ENCODE results near the gene POTEC. TPM values are rescaled to one million over a fixed set of nuclear protein-coding genes. Genes with fewer than 3 reads are reported as not detected.
"Not testable (repeated sequence)": the region's sequence is repeated elsewhere in the genome, so short reads cannot be mapped to it uniquely, and the experiment has no call there.

POTEC gene
- polyA plus RNA-seq, 1 donor (not counting 4 experiments of a cell fraction or from before 2014, with no cell fraction given): not detected

GRCh38 chr18:14473250-14474006 is 70.0 kb downstream of the POTEC start:
- H3K9ac ChIP-seq (ENCODE audit: control insufficient read depth, extremely low read depth, insufficient read depth, low read length); H2AFZ ChIP-seq (ENCODE audit: control insufficient read depth, low read length); H3K9me3 ChIP-seq (ENCODE audit: control insufficient read depth, low read depth, low read length); H3K4me2 ChIP-seq (ENCODE audit: control insufficient read depth, extremely low read depth, insufficient read depth, low read depth, low read length); H3K27ac ChIP-seq (ENCODE audit: control insufficient read depth, insufficient read depth, low read length); FAIRE-seq; H3K4me1 ChIP-seq (ENCODE audit: control insufficient read depth, extremely low read depth, insufficient read depth, low read length); dilution Hi-C loops (cut with MboI; ENCODE audit: extremely low pct_ligation_motif_present, low sequenced_read_pairs); H3K79me2 ChIP-seq (ENCODE audit: control insufficient read depth, insufficient read depth, low read length); H3K27me3 ChIP-seq (ENCODE audit: control insufficient read depth, extremely low read depth, insufficient read depth, low read length); H3K9me1 ChIP-seq (ENCODE audit: control insufficient read depth, extremely low read depth, insufficient read depth, low read length); DNase-seq (ENCODE audit: low read depth, low spot score); H3K36me3 ChIP-seq (ENCODE audit: control insufficient read depth in 2 of 2, extremely low read depth in 1 of 2, insufficient read depth in 2 of 2, low read length in 2 of 2); H4K20me1 ChIP-seq (ENCODE audit: control insufficient read depth, extremely low read depth, insufficient read depth, low read length); H3K4me3 ChIP-seq (ENCODE audit: control insufficient read depth in 2 of 3, extremely low read depth in 1 of 3, insufficient read depth in 2 of 3, low read depth in 1 of 3, low read length in 3 of 3): not testable (repeated sequence)

GRCh38 chr18:14471286-14471685 is 72.1 kb downstream of the POTEC start:
- H2AFZ ChIP-seq (ENCODE audit: control insufficient read depth, low read length); H3K27ac ChIP-seq (ENCODE audit: control insufficient read depth, insufficient read depth, low read length); H3K79me2 ChIP-seq (ENCODE audit: control insufficient read depth, insufficient read depth, low read length); H3K4me1 ChIP-seq (ENCODE audit: control insufficient read depth, extremely low read depth, insufficient read depth, low read length); H3K36me3 ChIP-seq (ENCODE audit: control insufficient read depth in 2 of 2, extremely low read depth in 1 of 2, insufficient read depth in 2 of 2, low read length in 2 of 2); H4K20me1 ChIP-seq (ENCODE audit: control insufficient read depth, extremely low read depth, insufficient read depth, low read length); H3K9ac ChIP-seq (ENCODE audit: control insufficient read depth, extremely low read depth, insufficient read depth, low read length); H3K4me2 ChIP-seq (ENCODE audit: control insufficient read depth, extremely low read depth, insufficient read depth, low read depth, low read length); DNase-seq (ENCODE audit: low read depth, low spot score); dilution Hi-C loops (cut with MboI; ENCODE audit: extremely low pct_ligation_motif_present, low sequenced_read_pairs); H3K9me3 ChIP-seq (ENCODE audit: control insufficient read depth, low read depth, low read length); H3K27me3 ChIP-seq (ENCODE audit: control insufficient read depth, extremely low read depth, insufficient read depth, low read length); H3K4me3 ChIP-seq (ENCODE audit: control insufficient read depth in 2 of 3, extremely low read depth in 1 of 3, insufficient read depth in 2 of 3, low read depth in 1 of 3, low read length in 3 of 3); H3K9me1 ChIP-seq (ENCODE audit: control insufficient read depth, extremely low read depth, insufficient read depth, low read length); FAIRE-seq: not testable (repeated sequence)

- H3K36me3 ChIP-seq (ENCODE audit: control insufficient read depth in 2 of 2, extremely low read depth in 1 of 2, insufficient read depth in 2 of 2, low read length in 2 of 2); H3K27me3 ChIP-seq (ENCODE audit: control insufficient read depth, extremely low read depth, insufficient read depth, low read length); H3K9me1 ChIP-seq (ENCODE audit: control insufficient read depth, extremely low read depth, insufficient read depth, low read length); DNase-seq (ENCODE audit: low read depth, low spot score); H3K4me2 ChIP-seq (ENCODE audit: control insufficient read depth, extremely low read depth, insufficient read depth, low read depth, low read length); H3K79me2 ChIP-seq (ENCODE audit: control insufficient read depth, insufficient read depth, low read length); H2AFZ ChIP-seq (ENCODE audit: control insufficient read depth, low read length); H3K9me3 ChIP-seq (ENCODE audit: control insufficient read depth, low read depth, low read length); H3K9ac ChIP-seq (ENCODE audit: control insufficient read depth, extremely low read depth, insufficient read depth, low read length); H3K27ac ChIP-seq (ENCODE audit: control insufficient read depth, insufficient read depth, low read length); H3K4me1 ChIP-seq (ENCODE audit: control insufficient read depth, extremely low read depth, insufficient read depth, low read length); H4K20me1 ChIP-seq (ENCODE audit: control insufficient read depth, extremely low read depth, insufficient read depth, low read length); FAIRE-seq; H3K4me3 ChIP-seq (ENCODE audit: control insufficient read depth in 2 of 3, extremely low read depth in 1 of 3, insufficient read depth in 2 of 3, low read depth in 1 of 3, low read length in 3 of 3); dilution Hi-C loops (cut with MboI; ENCODE audit: extremely low pct_ligation_motif_present, low sequenced_read_pairs): not testable (repeated sequence)
Observed at GRCh38 chr18:14470446-14470845, 73.0 kb downstream of the POTEC start.

GRCh38 chr18:14470046-14470445 is 73.4 kb downstream of the POTEC start:
- FAIRE-seq; H3K79me2 ChIP-seq (ENCODE audit: control insufficient read depth, insufficient read depth, low read length); H2AFZ ChIP-seq (ENCODE audit: control insufficient read depth, low read length); DNase-seq (ENCODE audit: low read depth, low spot score); H3K4me3 ChIP-seq (ENCODE audit: control insufficient read depth in 2 of 3, extremely low read depth in 1 of 3, insufficient read depth in 2 of 3, low read depth in 1 of 3, low read length in 3 of 3); H3K27ac ChIP-seq (ENCODE audit: control insufficient read depth, insufficient read depth, low read length); H3K4me2 ChIP-seq (ENCODE audit: control insufficient read depth, extremely low read depth, insufficient read depth, low read depth, low read length); H3K4me1 ChIP-seq (ENCODE audit: control insufficient read depth, extremely low read depth, insufficient read depth, low read length); H3K36me3 ChIP-seq (ENCODE audit: control insufficient read depth in 2 of 2, extremely low read depth in 1 of 2, insufficient read depth in 2 of 2, low read length in 2 of 2); H3K9me1 ChIP-seq (ENCODE audit: control insufficient read depth, extremely low read depth, insufficient read depth, low read length); H3K27me3 ChIP-seq (ENCODE audit: control insufficient read depth, extremely low read depth, insufficient read depth, low read length); H3K9ac ChIP-seq (ENCODE audit: control insufficient read depth, extremely low read depth, insufficient read depth, low read length); H4K20me1 ChIP-seq (ENCODE audit: control insufficient read depth, extremely low read depth, insufficient read depth, low read length); dilution Hi-C loops (cut with MboI; ENCODE audit: extremely low pct_ligation_motif_present, low sequenced_read_pairs); H3K9me3 ChIP-seq (ENCODE audit: control insufficient read depth, low read depth, low read length): not testable (repeated sequence)

GRCh38 chr18:14465989-14466388 is 77.4 kb downstream of the POTEC start:
- H3K4me3 ChIP-seq (ENCODE audit: control insufficient read depth in 2 of 3, extremely low read depth in 1 of 3, insufficient read depth in 2 of 3, low read depth in 1 of 3, low read length in 3 of 3); H3K27ac ChIP-seq (ENCODE audit: control insufficient read depth, insufficient read depth, low read length); H3K79me2 ChIP-seq (ENCODE audit: control insufficient read depth, insufficient read depth, low read length); H2AFZ ChIP-seq (ENCODE audit: control insufficient read depth, low read length); H3K36me3 ChIP-seq (ENCODE audit: control insufficient read depth in 2 of 2, extremely low read depth in 1 of 2, insufficient read depth in 2 of 2, low read length in 2 of 2); H4K20me1 ChIP-seq (ENCODE audit: control insufficient read depth, extremely low read depth, insufficient read depth, low read length); H3K9me1 ChIP-seq (ENCODE audit: control insufficient read depth, extremely low read depth, insufficient read depth, low read length); FAIRE-seq; DNase-seq (ENCODE audit: low read depth, low spot score); H3K27me3 ChIP-seq (ENCODE audit: control insufficient read depth, extremely low read depth, insufficient read depth, low read length); H3K9me3 ChIP-seq (ENCODE audit: control insufficient read depth, low read depth, low read length); H3K4me2 ChIP-seq (ENCODE audit: control insufficient read depth, extremely low read depth, insufficient read depth, low read depth, low read length); dilution Hi-C loops (cut with MboI; ENCODE audit: extremely low pct_ligation_motif_present, low sequenced_read_pairs); H3K4me1 ChIP-seq (ENCODE audit: control insufficient read depth, extremely low read depth, insufficient read depth, low read length); H3K9ac ChIP-seq (ENCODE audit: control insufficient read depth, extremely low read depth, insufficient read depth, low read length): not testable (repeated sequence)

Data from keratinocyte (primary cell).